GM18519 (cell line): ENCODE measurements around the gene HGD.
"Not testable (repeated sequence)": the region's sequence is repeated elsewhere in the genome, so short reads cannot be mapped to it uniquely, and the experiment has no call there.

ENCODE experiments used
- ATAC-seq: cut with Tn5 transposase; IDR thresholded peaks from one replicate; pipeline ENCODE4 v1.9.1; 2021; ENCODE audit warnings: mild to moderate bottlenecking, moderate library complexity; ENCODE audit not compliant: unreplicated experiment, low FRiP score

Gene HGD

GRCh38 chr3:120641696-120642246 lies 40.3 kb downstream of the HGD start:
- no peak for ATAC-seq

- no peak for ATAC-seq
Observed at GRCh38 chr3:120640231-120640630, 41.8 kb downstream of the HGD start.

- not testable (repeated sequence) for ATAC-seq
Observed at GRCh38 chr3:120638820-120639219, 43.2 kb downstream of the HGD start.

GRCh38 chr3:120637851-120638559 lies 44.0 kb downstream of the HGD start:
- ATAC-seq: no peak

GRCh38 chr3:120636795-120637401 lies 45.1 kb downstream of the HGD start:
- ATAC-seq: no peak

GRCh38 chr3:120634539-120634938 lies 47.5 kb downstream of the HGD start:
- no peak for ATAC-seq

GRCh38 chr3:120625159-120625586 lies 56.9 kb downstream of the HGD start:
- no peak for ATAC-seq

GRCh38 chr3:120623727-120624093 lies 58.3 kb downstream of the HGD start:
- no peak for ATAC-seq

GRCh38 chr3:120622870-120623726 lies 58.9 kb downstream of the HGD start:
- ATAC-seq: no peak

GRCh38 chr3:120622457-120622856 lies 59.6 kb downstream of the HGD start:
- no peak for ATAC-seq

- not testable (repeated sequence) for ATAC-seq
Observed at GRCh38 chr3:120616745-120617144, 65.3 kb downstream of the HGD start.

GRCh38 chr3:120615847-120616609 lies 66.0 kb downstream of the HGD start:
- ATAC-seq: no peak

- ATAC-seq: no peak
Observed at GRCh38 chr3:120614765-120615164, 67.3 kb downstream of the HGD start.

- no peak for ATAC-seq
Observed at GRCh38 chr3:120608506-120608905, 73.5 kb downstream of the HGD start.

- ATAC-seq: no peak
Observed at GRCh38 chr3:120604784-120605183, 77.3 kb downstream of the HGD start.

GRCh38 chr3:120604382-120604781 lies 77.7 kb downstream of the HGD start:
- ATAC-seq: no peak

- no peak for ATAC-seq
Observed at GRCh38 chr3:120602682-120603081, 79.4 kb downstream of the HGD start.

GRCh38 chr3:120601554-120601953 lies 80.5 kb downstream of the HGD start:
- no peak for ATAC-seq

- ATAC-seq: no peak
Observed at GRCh38 chr3:120599211-120599610, 82.8 kb downstream of the HGD start.

- peak; percentile 37 for ATAC-seq
Observed at GRCh38 chr3:120597445-120598049, 84.5 kb downstream of the HGD start.
